Measurements from ENCODE around the gene PTH2R. TPM values are rescaled to one million over a fixed set of nuclear protein-coding genes. Genes with fewer than 3 reads are reported as not detected.

The PTH2R gene
- total and polyA plus RNA-seq, 4 donors, result 0.01 to 1.5 (median 0.08) TPM; not detected in 1

- TF ChIP-seq EGR1 (IDR thresholded peaks at IDR 0.05; ENCODE audit: low read depth in 2 of 2), result no peak
- TF ChIP-seq GABPA (IDR thresholded peaks at IDR 0.05 in 1 of 2, conservative IDR thresholded peaks at IDR 0.05 in 1 of 2), result no peak
- no peak for TF ChIP-seq HNF4G (IDR thresholded peaks at IDR 0.05)
- no peak for TF ChIP-seq FOXA2 (IDR thresholded peaks at IDR 0.05)
- TF ChIP-seq RAD21 (IDR thresholded peaks at IDR 0.05), result no peak
- no peak for TF ChIP-seq MAX (IDR thresholded peaks at IDR 0.05)
- Histone ChIP-seq H3K4me3 (ENCODE audit: low read depth in 1 of 3, low read length in 3 of 3) (no peak overlapping the region), H3K27me3 (ENCODE audit: control insufficient read depth in 4 of 4, insufficient read depth in 4 of 4, low read length in 3 of 4) (peaks cover 0 to 2% (median 0%) of the 10 kb centered on the region in 4 donors), H3K36me3 (ENCODE audit: control insufficient read depth in 4 of 4, insufficient read depth in 3 of 4, low read depth in 1 of 4, low read length in 3 of 4) (no peaks in the 10 kb centered on the region), H3K27ac (ENCODE audit: low read depth in 1 of 2, low read length in 2 of 2) (no peak overlapping the region), H3K9me3 (ENCODE audit: control insufficient read depth in 4 of 4, low read length in 3 of 4) (no peaks in the 10 kb centered on the region), H3K9ac (ENCODE audit: low read depth in 1 of 2, low read length in 2 of 2) (no peak overlapping the region), H3K4me1 (ENCODE audit: control insufficient read depth in 4 of 4, insufficient read depth in 4 of 4, low read length in 3 of 4) (no peaks in the 10 kb centered on the region)
- WGBS, result 15% methylated on average over 2 of the region's 2 CpGs
- DNase-seq (ENCODE audit: low spot score), result no peak
Measured at GRCh38 chr2:208489687-208490086, 83.1 kb downstream of the PTH2R start.

- H3K27me3 ChIP-seq (ENCODE audit: control insufficient read depth in 4 of 4, insufficient read depth in 4 of 4, low read length in 3 of 4), result peaks cover 0 to 2% (median 0%) of the 10 kb centered on the region in 4 donors
- WGBS, result 69% methylated on average over 2 of the region's 2 CpGs
- no peak for DNase-seq (ENCODE audit: low spot score)
- H3K9me3 ChIP-seq (ENCODE audit: control insufficient read depth in 4 of 4, low read length in 3 of 4), result no peaks in the 10 kb centered on the region
- H3K9ac ChIP-seq (ENCODE audit: low read depth in 1 of 2, low read length in 2 of 2), result no peak overlapping the region
- no peak overlapping the region for H3K27ac ChIP-seq (ENCODE audit: low read depth in 1 of 2, low read length in 2 of 2)
- H3K4me1 ChIP-seq (ENCODE audit: control insufficient read depth in 4 of 4, insufficient read depth in 4 of 4, low read length in 3 of 4), result no peaks in the 10 kb centered on the region
- TF ChIP-seq REST (IDR thresholded peaks at IDR 0.05), result no peak
- H3K36me3 ChIP-seq (ENCODE audit: control insufficient read depth in 4 of 4, insufficient read depth in 3 of 4, low read depth in 1 of 4, low read length in 3 of 4), result no peaks in the 10 kb centered on the region
- H3K4me3 ChIP-seq (ENCODE audit: low read depth in 1 of 3, low read length in 3 of 3), result no peak overlapping the region
Measured at GRCh38 chr2:208490492-208490891, 83.9 kb downstream of the PTH2R start.

GRCh38 chr2:208491641-208492040 lies 85.0 kb downstream of the PTH2R start:
- H3K27me3 ChIP-seq (ENCODE audit: control insufficient read depth in 4 of 4, insufficient read depth in 4 of 4, low read length in 3 of 4), result peaks cover 0 to 2% (median 0%) of the 10 kb centered on the region in 4 donors
- H3K27ac ChIP-seq (ENCODE audit: low read depth in 1 of 2, low read length in 2 of 2), result no peak overlapping the region
- H3K9me3 ChIP-seq (ENCODE audit: control insufficient read depth in 4 of 4, low read length in 3 of 4), result no peaks in the 10 kb centered on the region
- no peak overlapping the region for H3K9ac ChIP-seq (ENCODE audit: low read depth in 1 of 2, low read length in 2 of 2)
- 39% methylated on average over 2 of the region's 2 CpGs for WGBS
- H3K4me1 ChIP-seq (ENCODE audit: control insufficient read depth in 4 of 4, insufficient read depth in 4 of 4, low read length in 3 of 4), result no peaks in the 10 kb centered on the region
- TF ChIP-seq REST (IDR thresholded peaks at IDR 0.05) (no peak), TAF1 (conservative IDR thresholded peaks at IDR 0.05) (no peak), YY1 (IDR thresholded peaks at IDR 0.05) (no peak), JUND (IDR thresholded peaks at IDR 0.05) (no peak), FOXA1 (IDR thresholded peaks at IDR 0.05) (no peak), ZBTB33 (IDR thresholded peaks at IDR 0.05) (no peak), FOXA2 (IDR thresholded peaks at IDR 0.05) (no peak), RAD21 (IDR thresholded peaks at IDR 0.05) (no peak), CTCF (IDR thresholded peaks at IDR 0.05; ENCODE audit: low read depth, low read length, missing input control) (no peak), MAX (IDR thresholded peaks at IDR 0.05) (no peak), HNF4G (IDR thresholded peaks at IDR 0.05) (no peak)
- no peaks in the 10 kb centered on the region for H3K36me3 ChIP-seq (ENCODE audit: control insufficient read depth in 4 of 4, insufficient read depth in 3 of 4, low read depth in 1 of 4, low read length in 3 of 4)
- no peak for DNase-seq (ENCODE audit: low spot score)
- no peak overlapping the region for H3K4me3 ChIP-seq (ENCODE audit: low read depth in 1 of 3, low read length in 3 of 3)
